AG09319 (cell line): ENCODE data around the gene ZNF341.

ENCODE experiments used
- DNase-seq: peaks from one replicate; pipeline ENCODE4 v3.0.0-alpha.2; 2010; ENCODE audit warnings: low read depth; ENCODE audit errors: extremely low read depth
- TF ChIP-seq, protein P1 (sequence below): IDR thresholded peaks from 2 replicates; pipeline ENCODE4 v1.5.1; 2011; ENCODE audit warnings: low read depth, mild to moderate bottlenecking, inconsistent platforms, low read length, moderate library complexity

The ZNF341 gene

DNA sequence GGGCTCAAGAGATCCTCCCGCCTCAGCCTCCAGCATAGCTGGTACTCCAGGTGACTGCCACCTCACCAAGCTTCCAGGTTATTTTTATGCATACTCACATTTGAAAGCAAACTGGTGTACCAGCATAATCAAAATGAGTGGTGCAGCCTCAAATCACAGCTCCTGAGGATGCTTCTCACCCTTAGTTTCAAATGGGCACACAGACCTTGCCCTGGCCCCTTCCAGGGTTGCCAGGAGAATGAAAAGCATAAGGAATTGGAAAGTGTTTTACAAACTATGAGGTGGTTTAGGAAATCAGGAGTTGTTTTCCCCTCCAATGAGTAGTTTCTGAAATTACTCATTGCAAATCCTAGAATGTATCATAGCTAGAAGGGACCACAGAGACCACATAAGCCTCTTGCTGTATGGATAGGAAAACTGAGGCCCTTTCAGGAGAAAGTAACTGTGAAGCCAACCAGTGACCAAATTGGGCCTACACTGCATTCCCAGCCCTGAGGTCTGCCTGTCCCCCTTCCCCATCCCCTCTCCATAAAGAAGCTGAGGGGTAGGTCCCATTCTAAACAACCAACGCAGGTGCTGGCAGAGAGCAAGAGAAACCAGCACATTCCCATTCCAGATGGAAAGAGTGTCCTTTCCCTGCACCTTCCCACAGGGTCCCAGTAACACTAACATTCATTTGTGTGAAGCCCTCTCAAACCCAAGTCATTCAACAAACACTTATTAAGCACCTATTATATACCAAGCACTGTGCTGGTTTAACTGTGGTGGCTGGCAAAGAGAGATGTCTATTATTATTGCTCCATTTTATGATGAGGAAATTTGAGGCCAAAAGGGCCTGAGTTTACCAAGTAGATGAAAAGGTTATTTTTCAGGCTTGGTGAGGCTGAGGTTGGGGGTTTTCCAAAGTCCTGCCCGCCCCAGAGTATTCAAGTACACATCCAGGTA lies 43.5 kb upstream of the ZNF341 start:
- TF ChIP-seq, protein P1, sequence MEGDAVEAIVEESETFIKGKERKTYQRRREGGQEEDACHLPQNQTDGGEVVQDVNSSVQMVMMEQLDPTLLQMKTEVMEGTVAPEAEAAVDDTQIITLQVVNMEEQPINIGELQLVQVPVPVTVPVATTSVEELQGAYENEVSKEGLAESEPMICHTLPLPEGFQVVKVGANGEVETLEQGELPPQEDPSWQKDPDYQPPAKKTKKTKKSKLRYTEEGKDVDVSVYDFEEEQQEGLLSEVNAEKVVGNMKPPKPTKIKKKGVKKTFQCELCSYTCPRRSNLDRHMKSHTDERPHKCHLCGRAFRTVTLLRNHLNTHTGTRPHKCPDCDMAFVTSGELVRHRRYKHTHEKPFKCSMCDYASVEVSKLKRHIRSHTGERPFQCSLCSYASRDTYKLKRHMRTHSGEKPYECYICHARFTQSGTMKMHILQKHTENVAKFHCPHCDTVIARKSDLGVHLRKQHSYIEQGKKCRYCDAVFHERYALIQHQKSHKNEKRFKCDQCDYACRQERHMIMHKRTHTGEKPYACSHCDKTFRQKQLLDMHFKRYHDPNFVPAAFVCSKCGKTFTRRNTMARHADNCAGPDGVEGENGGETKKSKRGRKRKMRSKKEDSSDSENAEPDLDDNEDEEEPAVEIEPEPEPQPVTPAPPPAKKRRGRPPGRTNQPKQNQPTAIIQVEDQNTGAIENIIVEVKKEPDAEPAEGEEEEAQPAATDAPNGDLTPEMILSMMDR = no peak
- DNase-seq = no peak

DNA sequence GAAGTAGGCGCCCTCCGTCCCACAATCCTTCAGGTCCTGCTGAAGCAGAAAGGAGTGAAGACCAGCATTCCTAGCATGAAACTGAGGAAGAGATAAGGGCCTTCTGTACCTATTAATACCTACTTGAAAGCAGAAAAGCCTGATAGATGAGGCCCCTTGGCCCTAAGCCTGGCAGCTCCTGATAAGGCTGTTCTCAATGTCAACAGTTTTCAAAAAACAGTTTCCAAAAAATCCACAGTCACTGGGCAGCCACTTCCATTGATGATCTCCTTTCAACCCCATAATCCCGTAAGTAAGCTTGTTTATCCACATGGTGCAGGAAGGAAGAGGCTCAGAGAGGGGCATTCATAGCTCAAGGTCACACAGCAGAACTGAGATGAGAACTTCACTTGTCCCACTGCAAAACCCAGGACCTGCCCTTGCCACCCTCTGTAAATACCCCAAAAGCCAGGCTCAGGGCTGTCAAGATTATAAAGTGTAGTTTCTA lies 42.8 kb upstream of the ZNF341 start:
- DNase-seq = no peak
- TF ChIP-seq, protein P1 = no peak

- TF ChIP-seq, protein P1 = no peak
- DNase-seq = no peak
These were observed 42.3 kb upstream of the ZNF341 start for GRCh38 chr20:33689493-33689892.

GRCh38 chr20:33689973-33690372 lies 41.8 kb upstream of the ZNF341 start:
- no peak for DNase-seq
- TF ChIP-seq, protein P1 = no peak

- no peak for DNase-seq
- TF ChIP-seq, protein P1 = no peak
These were observed 38.5 kb upstream of the ZNF341 start for GRCh38 chr20:33693289-33693688.

GRCh38 chr20:33693741-33694638 lies 37.8 kb upstream of the ZNF341 start:
- DNase-seq = no peak

More at GRCh38 chr20:33693741-33694638, 37.8 kb upstream of the ZNF341 start:
- TF ChIP-seq, protein P1 = no peak
